Measurements from ENCODE around the gene C10orf88. TPM values are rescaled to one million over a fixed set of nuclear protein-coding genes. Genes with fewer than 3 reads are reported as not detected.

C10orf88 gene
- total RNA-seq, 3 donors from 2014 or later (not counting 1 experiment from before 2014, with no cell fraction given) = 6.1 to 8.5 (median 7.2) TPM

DNA sequence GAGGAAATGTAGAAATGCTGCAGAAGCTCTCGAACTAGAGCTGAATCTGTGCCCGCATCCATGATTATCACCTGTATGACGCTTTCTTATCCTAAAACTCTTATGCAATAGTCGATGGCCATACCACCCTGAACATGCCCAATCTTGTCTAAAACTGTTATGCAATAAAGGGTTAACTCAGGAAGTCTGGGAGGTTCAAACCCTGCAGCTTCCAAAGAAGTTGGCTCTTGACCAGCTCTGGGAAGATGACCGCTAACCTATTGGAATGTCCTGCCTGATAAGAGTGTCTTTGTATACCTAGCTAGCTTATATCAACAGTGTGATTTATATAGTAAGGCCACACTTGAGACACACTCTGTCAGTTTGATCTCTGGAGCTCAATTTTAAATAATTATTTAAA lies 3.4 kb upstream of the C10orf88 start:
- no peaks in the 10 kb centered on the region for H3K9me3 Mint-ChIP-seq
- 92% methylated on average over 5 of the region's 5 CpGs for WGBS (ENCODE audit: insufficient coverage)
- intact Hi-C loops (cut with micrococcal nuclease) = no loop called here

DNA sequence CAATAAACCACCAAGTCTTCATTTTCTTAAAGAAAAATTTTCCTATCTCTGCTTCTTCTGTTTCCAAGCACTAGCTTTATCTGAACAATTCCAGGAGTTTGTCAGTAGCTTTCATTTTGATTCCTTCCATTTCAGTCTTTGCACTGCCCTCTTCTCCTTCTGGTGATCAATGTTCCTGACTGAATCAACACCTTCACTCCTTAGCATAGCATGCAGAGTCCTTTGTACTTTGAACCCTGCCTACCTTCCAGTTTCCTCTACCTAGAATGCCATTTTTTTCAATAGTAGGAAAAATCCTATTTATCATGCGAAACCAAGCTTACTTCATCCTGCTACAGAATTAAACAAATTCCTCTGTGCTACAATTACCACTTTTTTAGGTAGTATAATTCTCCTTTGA lies 1.9 kb upstream of the C10orf88 start:
- H3K36me3 Mint-ChIP-seq = no peaks in the 10 kb centered on the region
- TF ChIP-seq, protein P1, sequence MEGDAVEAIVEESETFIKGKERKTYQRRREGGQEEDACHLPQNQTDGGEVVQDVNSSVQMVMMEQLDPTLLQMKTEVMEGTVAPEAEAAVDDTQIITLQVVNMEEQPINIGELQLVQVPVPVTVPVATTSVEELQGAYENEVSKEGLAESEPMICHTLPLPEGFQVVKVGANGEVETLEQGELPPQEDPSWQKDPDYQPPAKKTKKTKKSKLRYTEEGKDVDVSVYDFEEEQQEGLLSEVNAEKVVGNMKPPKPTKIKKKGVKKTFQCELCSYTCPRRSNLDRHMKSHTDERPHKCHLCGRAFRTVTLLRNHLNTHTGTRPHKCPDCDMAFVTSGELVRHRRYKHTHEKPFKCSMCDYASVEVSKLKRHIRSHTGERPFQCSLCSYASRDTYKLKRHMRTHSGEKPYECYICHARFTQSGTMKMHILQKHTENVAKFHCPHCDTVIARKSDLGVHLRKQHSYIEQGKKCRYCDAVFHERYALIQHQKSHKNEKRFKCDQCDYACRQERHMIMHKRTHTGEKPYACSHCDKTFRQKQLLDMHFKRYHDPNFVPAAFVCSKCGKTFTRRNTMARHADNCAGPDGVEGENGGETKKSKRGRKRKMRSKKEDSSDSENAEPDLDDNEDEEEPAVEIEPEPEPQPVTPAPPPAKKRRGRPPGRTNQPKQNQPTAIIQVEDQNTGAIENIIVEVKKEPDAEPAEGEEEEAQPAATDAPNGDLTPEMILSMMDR (IDR thresholded peaks at IDR 0.05) = no peak
- H3K9me3 Mint-ChIP-seq = no peaks in the 10 kb centered on the region
- WGBS (ENCODE audit: insufficient coverage) = no CpG with 5 or more reads among the region's 1 CpG
- peak overlapping the region; percentile 15 for H3K4me3 Mint-ChIP-seq
- peaks cover 0 to 7% of the 10 kb centered on the region in 2 donors for H3K27me3 Mint-ChIP-seq (ENCODE audit: low read depth in 2 of 2)
- intact Hi-C loops (cut with micrococcal nuclease) = no loop called here
- Histone ChIP-seq H3K27ac (ENCODE audit: low read length) (no peak overlapping the region), H3K27me3 (ENCODE audit: control insufficient read depth, insufficient read depth, low read length) (no peaks in the 10 kb centered on the region), H3K4me3 (ENCODE audit: low read length) (no peak overlapping the region), H3K4me1 (ENCODE audit: control insufficient read depth, insufficient read depth, low read length) (peaks cover 16% of the 10 kb centered on the region), H3K36me3 (ENCODE audit: control insufficient read depth, insufficient read depth, low read length) (no peaks in the 10 kb centered on the region), H3K9me3 (ENCODE audit: control insufficient read depth, insufficient read depth, low read length) (peaks cover 5% of the 10 kb centered on the region)
- H3K4me1 Mint-ChIP-seq = peaks cover 22 to 28% of the 10 kb centered on the region in 2 donors
- peak overlapping the region in 1 of 2 donors; percentile 3 for H3K27ac Mint-ChIP-seq
- DNase-seq (no peak), ATAC-seq (no peak)

More for the DNA sequence above, 3.4 kb upstream of the C10orf88 start:
- TF ChIP-seq, protein P1 (IDR thresholded peaks at IDR 0.05) = no peak
- peaks cover 5% of the 10 kb centered on the region for H3K9me3 ChIP-seq (ENCODE audit: control insufficient read depth, insufficient read depth, low read length)
- H3K4me1 ChIP-seq (ENCODE audit: control insufficient read depth, insufficient read depth, low read length) = peaks cover 16% of the 10 kb centered on the region
- ATAC-seq (no peak), DNase-seq (no peak)
- Mint-ChIP-seq H3K4me1 (peaks cover 20 to 24% of the 10 kb centered on the region in 2 donors), H3K4me3 (no peak overlapping the region), H3K27me3 (ENCODE audit: low read depth in 2 of 2) (peaks cover 4 to 13% of the 10 kb centered on the region in 2 donors), H3K27ac (no peak overlapping the region), H3K36me3 (no peaks in the 10 kb centered on the region)
- no peaks in the 10 kb centered on the region for H3K36me3 ChIP-seq (ENCODE audit: control insufficient read depth, insufficient read depth, low read length)
- H3K27me3 ChIP-seq (ENCODE audit: control insufficient read depth, insufficient read depth, low read length) = no peaks in the 10 kb centered on the region
- H3K27ac ChIP-seq (ENCODE audit: low read length) = no peak overlapping the region
- no peak overlapping the region for H3K4me3 ChIP-seq (ENCODE audit: low read length)

DNA sequence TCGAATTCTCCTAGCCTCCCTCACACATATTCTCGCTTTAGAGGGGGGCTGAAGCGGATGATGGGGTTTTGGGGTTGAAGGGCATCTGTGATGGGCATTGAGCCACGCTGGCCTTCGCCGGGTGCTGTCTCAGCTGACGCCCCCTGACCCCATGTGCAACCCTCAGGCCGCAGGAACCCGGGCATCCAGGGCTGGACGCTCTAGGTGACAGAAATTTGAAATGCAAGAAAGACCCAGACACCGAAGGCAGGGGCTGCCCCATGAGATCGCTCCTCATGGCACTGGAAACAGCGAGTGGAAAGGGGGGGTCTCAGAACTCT lies 664 bp upstream of the C10orf88 start:
- intact Hi-C loops (cut with micrococcal nuclease) = loop anchor here (1.0 kb wide), 2 partner anchors 26 to 54 kb away; partner anchors contain the start of genes IKZF5 and PSTK
- peak overlapping the region; percentile 34 for H3K27ac ChIP-seq (ENCODE audit: low read length)

More for the DNA sequence above, 664 bp upstream of the C10orf88 start:
- TF ChIP-seq, protein P1 (IDR thresholded peaks at IDR 0.05) = no peak
- Histone ChIP-seq H3K4me1 (ENCODE audit: control insufficient read depth, insufficient read depth, low read length) (peaks cover 16% of the 10 kb centered on the region), H3K9me3 (ENCODE audit: control insufficient read depth, insufficient read depth, low read length) (peaks cover 5% of the 10 kb centered on the region), H3K4me3 (ENCODE audit: low read length) (peak overlapping the region; percentile 87), H3K27me3 (ENCODE audit: control insufficient read depth, insufficient read depth, low read length) (no peaks in the 10 kb centered on the region), H3K36me3 (ENCODE audit: control insufficient read depth, insufficient read depth, low read length) (no peaks in the 10 kb centered on the region)
- Mint-ChIP-seq H3K9me3 (no peaks in the 10 kb centered on the region), H3K27me3 (ENCODE audit: low read depth in 2 of 2) (peaks cover 0 to 7% of the 10 kb centered on the region in 2 donors), H3K4me1 (peaks cover 22 to 28% of the 10 kb centered on the region in 2 donors), H3K4me3 (peak overlapping the region; percentile 92), H3K36me3 (no peaks in the 10 kb centered on the region), H3K27ac (peak overlapping the region; percentile 84 to 92)
- DNase-seq (no peak), ATAC-seq (no peak)
- 78% methylated on average over 11 of the region's 13 CpGs for WGBS (ENCODE audit: insufficient coverage)
